IMR-90 (cell line): ENCODE data around the gene NLGN2. TPM values are rescaled to one million over a fixed set of nuclear protein-coding genes. Genes with fewer than 3 reads are reported as not detected.

Source experiments
- ATAC-seq: fragments of 200-7000 bp; cut with Tn5 transposase; 2 replicates; pipeline ENCODE4 v1.9.1; 2020; ENCODE audit warnings: low read depth, mild to moderate bottlenecking, moderate library complexity
- BruUV-seq: library from RNA; stranded (reverse); fragments of 400-500 nt; replicated peaks from 2 replicates; lab custom pipeline; 2021; lab: Mats Ljungman, UMichigan
- CTCF ChIA-PET: fragments of 300-600 bp; formaldehyde crosslinking; extraction: SDS; loops from one replicate; lab custom pipeline; 2021; ENCODE audit warnings: antibody characterized with exemption; lab: Yijun Ruan, JAX
- POLR2A ChIA-PET: fragments of 300-600 bp; sonication (Branson Sonifier 250); formaldehyde crosslinking; loops from one replicate; lab custom pipeline; 2022; ENCODE audit warnings: antibody characterized with exemption; ENCODE audit not compliant: unreplicated experiment; lab: Charles Lee
- DNase-seq: peaks from one replicate; pipeline ENCODE4 v3.0.0; 2013
- H2AFZ ChIP-seq: replicated peaks from 2 replicates; pipeline ENCODE3; 2013; ENCODE audit warnings: low read length, mild to moderate bottlenecking; ENCODE audit not compliant: poor library complexity
- H2AK5ac ChIP-seq: 2 replicates; pipeline ENCODE4 v1.6.1; 2013; ENCODE audit warnings: low read depth, low read length, inconsistent platforms
- H2AK9ac ChIP-seq: replicated peaks from 2 replicates; pipeline ENCODE3; 2013; ENCODE audit warnings: mild to moderate bottlenecking, low read depth, low read length, moderate library complexity; ENCODE audit not compliant: poor library complexity
- H2BK120ac ChIP-seq: 2 replicates; pipeline ENCODE4 v1.6.1; 2013; ENCODE audit warnings: low read depth, low read length, inconsistent platforms
- H2BK15ac ChIP-seq: 3 replicates; pipeline ENCODE4 v1.6.1; 2013; ENCODE audit warnings: low read depth, low read length, inconsistent platforms
- H2BK20ac ChIP-seq: 2 replicates; pipeline ENCODE4 v1.6.1; 2013; ENCODE audit warnings: low read depth, mild to moderate bottlenecking, inconsistent platforms, low read length, moderate library complexity
- H2BK5ac ChIP-seq: 2 replicates; pipeline ENCODE4 v1.6.1; 2013; ENCODE audit warnings: mild to moderate bottlenecking, low read depth, low read length, inconsistent platforms; ENCODE audit not compliant: poor library complexity, severe bottlenecking
- H3K14ac ChIP-seq: replicated peaks from 2 replicates; pipeline ENCODE4 v1.6.1; 2013; ENCODE audit warnings: low read depth, low read length, inconsistent platforms
- H3K18ac ChIP-seq: 2 replicates; pipeline ENCODE4 v1.6.1; 2013; ENCODE audit warnings: low read depth, low read length, control low read depth
- H3K23ac ChIP-seq: 2 replicates; pipeline ENCODE4 v1.6.1; 2013; ENCODE audit warnings: low read depth, low read length, inconsistent platforms
- H3K27ac ChIP-seq: 2 replicates; pipeline ENCODE4 v1.5.1; 2013; ENCODE audit warnings: mild to moderate bottlenecking, control low read depth, low read length; ENCODE audit not compliant: insufficient read depth
- H3K27me3 ChIP-seq: 2 replicates; pipeline ENCODE4 v1.6.1; 2013; ENCODE audit warnings: low read length; ENCODE audit not compliant: control insufficient read depth, insufficient read depth
- H3K36me3 ChIP-seq: 2 replicates; pipeline ENCODE4 v1.6.1; 2013; ENCODE audit warnings: low read length, mixed read lengths; ENCODE audit not compliant: control insufficient read depth, insufficient read depth
- H3K4ac ChIP-seq: 2 replicates; pipeline ENCODE4 v1.6.1; 2013; ENCODE audit warnings: low read depth, low read length, inconsistent platforms
- H3K4me1 ChIP-seq: 2 replicates; pipeline ENCODE4 v1.6.1; 2013; ENCODE audit warnings: low read length, mixed read lengths; ENCODE audit not compliant: control insufficient read depth, insufficient read depth
- H3K4me2 ChIP-seq: 2 replicates; pipeline ENCODE4 v1.6.1; 2013; ENCODE audit warnings: low read depth, mild to moderate bottlenecking, control low read depth, low read length, moderate library complexity
- H3K4me3 ChIP-seq: 2 replicates; pipeline ENCODE4 v1.5.1; 2013; ENCODE audit warnings: low read depth, mild to moderate bottlenecking, control low read depth, low read length, moderate library complexity; ENCODE audit not compliant: insufficient read depth
- H3K56ac ChIP-seq: 2 replicates; pipeline ENCODE4 v1.6.1; 2013; ENCODE audit warnings: low read length, inconsistent platforms; ENCODE audit not compliant: insufficient read depth; ENCODE audit errors: extremely low read depth
- H3K79me1 ChIP-seq, 2 experiments: 2 replicates each; pipeline ENCODE4 v1.6.1; 2013; ENCODE audit warnings: low read length in 2 of 2, inconsistent platforms in 1 of 2, low read depth in 1 of 2
- H3K9ac ChIP-seq: 2 replicates; pipeline ENCODE4 v1.6.1; 2013; ENCODE audit warnings: low read depth, low read length, control low read depth
- H3K9me1 ChIP-seq: 2 replicates; pipeline ENCODE4 v1.6.1; 2013; ENCODE audit warnings: low read length, inconsistent platforms; ENCODE audit not compliant: insufficient read depth
- H3K9me3 ChIP-seq: 2 replicates; pipeline ENCODE4 v1.6.1; 2013; ENCODE audit warnings: low read length; ENCODE audit not compliant: control insufficient read depth, insufficient read depth
- H4K20me1 ChIP-seq: 2 replicates; pipeline ENCODE4 v1.6.1; 2013; ENCODE audit warnings: low read length, inconsistent platforms; ENCODE audit not compliant: insufficient read depth
- H4K5ac ChIP-seq: 2 replicates; pipeline ENCODE4 v1.6.1; 2013; ENCODE audit warnings: mild to moderate bottlenecking, low read depth, low read length, control low read depth
- H4K8ac ChIP-seq, 2 experiments: 2 replicates each; pipeline ENCODE4 v1.6.1; 2013; ENCODE audit warnings: low read depth in 2 of 2, low read length in 2 of 2, control low read depth in 1 of 2, inconsistent platforms in 1 of 2
- H4K91ac ChIP-seq: 2 replicates; pipeline ENCODE4 v1.6.1; 2013; ENCODE audit warnings: low read depth, low read length, inconsistent platforms; ENCODE audit not compliant: insufficient read depth
- MAZ ChIP-seq: IDR thresholded peaks from 2 replicates; pipeline ENCODE4 v1.6.1; 2012; ENCODE audit warnings: low read depth, mild to moderate bottlenecking, low read length, improper control_type of control experiment, moderate library complexity, borderline replicate concordance
- MXI1 ChIP-seq: IDR thresholded peaks from 2 replicates; pipeline ENCODE4 v1.6.1; 2012; ENCODE audit warnings: low read depth, mild to moderate bottlenecking, low read length, moderate library complexity, borderline replicate concordance
- WGBS, 2 experiments: methylation state at CpG; one replicate each; pipeline versions ENCODE4 v1.1.5 to v1.1.7; 2013; ENCODE audit warnings: missing lambda C conversion rate in 2 of 2; ENCODE audit not compliant: insufficient read length in 1 of 2; ENCODE audit errors: extremely low coverage in 2 of 2; 5-methylcytosine and 5-hydroxymethylcytosine counted together
- dilution Hi-C: fragments of 300-500 bp; cut with HindIII; formaldehyde crosslinking; loops from one replicate; pipeline ENCODE4 v1.14.3; 2018; ENCODE audit warnings: low sequenced_read_pairs; ENCODE audit not compliant: unreplicated experiment
- in situ Hi-C: fragments of 300-500 bp; cut with MboI; formaldehyde crosslinking; loops from 3 replicates; pipeline ENCODE4 v1.14.3; 2019; ENCODE audit warnings: low sequenced_read_pairs, inconsistent platforms, mixed read lengths
- intact Hi-C: fragments of 100-400 bp; cut with micrococcal nuclease; formaldehyde crosslinking; loops from 2 replicates; pipeline ENCODE4 v1.10.0; 2022
- polyA plus RNA-seq, 3 experiments: library from polyadenylated mRNA; depleted of rRNA; stranded (reverse); fragments of >200 nt; gene quantifications; 2 replicates each; pipeline ENCODE4 v1.2.3, GENCODE V29; 2012; ENCODE audit warnings: low replicate concordance in 1 of 3
- total RNA-seq: library from RNA; depleted of rRNA; stranded (reverse); fragments of >200 nt; gene quantifications from 2 replicates; pipeline ENCODE4 v1.2.3, GENCODE V29; 2012
- TF ChIP-seq, protein P1 (sequence below): fragments of 150-350 bp; IDR thresholded peaks from 2 replicates; pipeline ENCODE4 v1.6.1; 2016; ENCODE audit warnings: low read depth, mild to moderate bottlenecking, low read length, moderate library complexity, borderline replicate concordance

NLGN2 gene
- total and polyA plus RNA-seq, 2 of the 4 experiments (the other 2 are of a cell fraction) = 1.8 to 38.1 TPM

GRCh38 chr17:7396147-7396546 is 11.5 kb upstream of the NLGN2 start:
- Histone ChIP-seq H4K20me1 (no peaks in the 10 kb centered on the region), H3K14ac (no peak overlapping the region), H3K9me1 (peaks cover 7% of the 10 kb centered on the region; the same call in 1 of the 2 replicates), H3K27me3 (no peaks in the 10 kb centered on the region), H4K8ac (no peak overlapping the region), H3K36me3 (peaks cover 12% of the 10 kb centered on the region), H3K79me1 (peaks cover 14 to 34% of the 10 kb centered on the region in 2 experiments), H3K4me1 (peaks cover 8% of the 10 kb centered on the region), H3K56ac (no peak overlapping the region), H4K91ac (no peak overlapping the region; the same call in 1 of the 2 replicates), H3K4me3 (no peak overlapping the region), H2BK15ac (no peak overlapping the region), H3K23ac (0 out of 2 replicates have a peak overlapping the region, but pooled peaks have one; percentile 52), H2BK20ac (no peak overlapping the region), H3K9ac (no peak overlapping the region), H3K27ac (no peak overlapping the region), H4K5ac (no peak overlapping the region), H3K9me3 (no peaks in the 10 kb centered on the region), H2AK5ac (no peak overlapping the region; the same call in 1 of the 2 replicates), H2BK5ac (no peak overlapping the region), H2AK9ac (no peak overlapping the region), H2AFZ (no peak overlapping the region), H3K18ac (no peak overlapping the region), H3K4me2 (no peak overlapping the region), H2BK120ac (no peak overlapping the region), H3K4ac (no peak overlapping the region)
- dilution Hi-C loops = no loop called here
- TF ChIP-seq MAZ (no peak), MXI1 (no peak)
- TF ChIP-seq, protein P1, sequence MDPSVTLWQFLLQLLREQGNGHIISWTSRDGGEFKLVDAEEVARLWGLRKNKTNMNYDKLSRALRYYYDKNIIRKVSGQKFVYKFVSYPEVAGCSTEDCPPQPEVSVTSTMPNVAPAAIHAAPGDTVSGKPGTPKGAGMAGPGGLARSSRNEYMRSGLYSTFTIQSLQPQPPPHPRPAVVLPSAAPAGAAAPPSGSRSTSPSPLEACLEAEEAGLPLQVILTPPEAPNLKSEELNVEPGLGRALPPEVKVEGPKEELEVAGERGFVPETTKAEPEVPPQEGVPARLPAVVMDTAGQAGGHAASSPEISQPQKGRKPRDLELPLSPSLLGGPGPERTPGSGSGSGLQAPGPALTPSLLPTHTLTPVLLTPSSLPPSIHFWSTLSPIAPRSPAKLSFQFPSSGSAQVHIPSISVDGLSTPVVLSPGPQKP = no peak
- ATAC-seq = no peak
- no peak for DNase-seq
- intact Hi-C loops = no loop called here
- in situ Hi-C loops = no loop called here
- BruUV-seq = no TSS peak
- WGBS, 2 experiments = 88% methylated on average over 3 of the region's 4 CpGs; no CpG with 5 or more reads in 1 of the 2 experiments
- ChIA-PET CTCF (no interaction called here), POLR2A (no interaction called here)
